ENCODE results near the gene PSD4. TPM values are rescaled to one million over a fixed set of nuclear protein-coding genes. Genes with fewer than 3 reads are reported as not detected.

The PSD4 gene
- total RNA-seq, 1 experiment from 2014 or later, result 46.6 TPM

DNA sequence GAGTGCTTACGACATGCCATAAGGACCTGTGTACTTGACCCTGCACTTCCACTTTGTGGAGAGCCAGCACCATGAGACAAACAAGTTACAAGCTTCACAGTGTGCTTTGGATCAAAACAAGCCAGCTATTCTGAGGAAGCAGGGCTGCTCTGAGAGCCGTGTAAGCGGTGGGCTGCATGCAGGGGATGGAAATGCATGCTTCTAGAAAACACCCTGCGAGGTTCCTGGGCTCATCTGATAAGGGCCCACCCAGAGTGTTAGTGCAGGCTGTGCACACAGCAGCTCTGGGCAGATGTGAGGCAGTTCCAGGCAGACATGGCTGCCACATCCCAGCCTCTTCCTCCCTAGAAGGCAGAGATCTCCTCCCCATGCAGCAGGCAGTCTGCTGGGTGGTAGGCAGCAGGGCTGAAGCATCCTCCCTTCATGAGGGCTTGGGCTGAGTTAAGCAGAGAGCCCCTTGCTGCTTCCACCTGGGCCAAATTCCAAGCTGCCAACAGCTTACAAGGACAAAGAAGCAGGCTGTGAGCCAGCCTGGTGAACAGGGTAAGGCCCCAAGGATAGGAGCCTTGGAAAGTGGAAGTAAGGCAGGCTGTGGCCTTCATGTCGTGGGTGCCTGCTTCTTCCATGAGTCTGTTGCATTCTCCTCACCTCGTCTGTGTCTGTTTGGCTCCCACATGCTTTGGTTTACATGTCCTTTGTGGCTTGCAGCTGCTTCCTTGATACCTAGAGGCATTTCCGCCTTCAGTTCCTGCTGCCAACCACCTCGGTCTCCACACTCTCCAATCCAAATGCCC, 7.7 kb downstream of the PSD4 start:
- no TSS peak for BruUV-seq (replicated peaks)
- Histone ChIP-seq H2AFZ (ENCODE audit: low read length) (no peak overlapping the region), H3K36me3 (ENCODE audit: low read depth, low read length) (no peaks in the 10 kb centered on the region), H3K27ac (ENCODE audit: low read length) (no peak overlapping the region), H3K9me2 (replicated peaks; ENCODE audit: low read length) (no peaks in the 10 kb centered on the region), H3K4me1 (ENCODE audit: insufficient read depth, low read length) (no peaks in the 10 kb centered on the region), H4K20me1 (ENCODE audit: low read length) (no peaks in the 10 kb centered on the region), H3F3A (ENCODE audit: low read length, unreplicated experiment) (no peaks in the 10 kb centered on the region), H3K79me2 (ENCODE audit: low read length) (no peaks in the 10 kb centered on the region), H3K4me2 (ENCODE audit: low read length) (no peak overlapping the region), H3K9me3 (ENCODE audit: low read length) (no peaks in the 10 kb centered on the region), H3K27me3 (ENCODE audit: low read length) (no peaks in the 10 kb centered on the region), H3K9ac (ENCODE audit: low read length) (no peak overlapping the region), H3K4me3 (ENCODE audit: low read length) (no peak overlapping the region)
- no peak for TF ChIP-seq EZH2 (IDR thresholded peaks at IDR 0.05; ENCODE audit: low read length, unreplicated experiment)
- TF ChIP-seq, protein P1, sequence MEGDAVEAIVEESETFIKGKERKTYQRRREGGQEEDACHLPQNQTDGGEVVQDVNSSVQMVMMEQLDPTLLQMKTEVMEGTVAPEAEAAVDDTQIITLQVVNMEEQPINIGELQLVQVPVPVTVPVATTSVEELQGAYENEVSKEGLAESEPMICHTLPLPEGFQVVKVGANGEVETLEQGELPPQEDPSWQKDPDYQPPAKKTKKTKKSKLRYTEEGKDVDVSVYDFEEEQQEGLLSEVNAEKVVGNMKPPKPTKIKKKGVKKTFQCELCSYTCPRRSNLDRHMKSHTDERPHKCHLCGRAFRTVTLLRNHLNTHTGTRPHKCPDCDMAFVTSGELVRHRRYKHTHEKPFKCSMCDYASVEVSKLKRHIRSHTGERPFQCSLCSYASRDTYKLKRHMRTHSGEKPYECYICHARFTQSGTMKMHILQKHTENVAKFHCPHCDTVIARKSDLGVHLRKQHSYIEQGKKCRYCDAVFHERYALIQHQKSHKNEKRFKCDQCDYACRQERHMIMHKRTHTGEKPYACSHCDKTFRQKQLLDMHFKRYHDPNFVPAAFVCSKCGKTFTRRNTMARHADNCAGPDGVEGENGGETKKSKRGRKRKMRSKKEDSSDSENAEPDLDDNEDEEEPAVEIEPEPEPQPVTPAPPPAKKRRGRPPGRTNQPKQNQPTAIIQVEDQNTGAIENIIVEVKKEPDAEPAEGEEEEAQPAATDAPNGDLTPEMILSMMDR (conservative IDR thresholded peaks at IDR 0.05; ENCODE audit: low read depth, low read length), result no peak
- TF ChIP-seq EZH2phosphoT487 (IDR thresholded peaks at IDR 0.05; ENCODE audit: borderline replicate concordance, low read length), result no peak
- ATAC-seq (no peak), DNase-seq (no peak)
- CTCF ChIA-PET, result no interaction called here
- intact Hi-C loops (cut with micrococcal nuclease), result no loop called here
- POLR2A ChIA-PET (ENCODE audit: unreplicated experiment), result interaction anchor here (0.6 kb wide), 1 partner anchor 106 kb away, joined by 3 read pairs; no protein-coding TSS in a partner anchor

DNA sequence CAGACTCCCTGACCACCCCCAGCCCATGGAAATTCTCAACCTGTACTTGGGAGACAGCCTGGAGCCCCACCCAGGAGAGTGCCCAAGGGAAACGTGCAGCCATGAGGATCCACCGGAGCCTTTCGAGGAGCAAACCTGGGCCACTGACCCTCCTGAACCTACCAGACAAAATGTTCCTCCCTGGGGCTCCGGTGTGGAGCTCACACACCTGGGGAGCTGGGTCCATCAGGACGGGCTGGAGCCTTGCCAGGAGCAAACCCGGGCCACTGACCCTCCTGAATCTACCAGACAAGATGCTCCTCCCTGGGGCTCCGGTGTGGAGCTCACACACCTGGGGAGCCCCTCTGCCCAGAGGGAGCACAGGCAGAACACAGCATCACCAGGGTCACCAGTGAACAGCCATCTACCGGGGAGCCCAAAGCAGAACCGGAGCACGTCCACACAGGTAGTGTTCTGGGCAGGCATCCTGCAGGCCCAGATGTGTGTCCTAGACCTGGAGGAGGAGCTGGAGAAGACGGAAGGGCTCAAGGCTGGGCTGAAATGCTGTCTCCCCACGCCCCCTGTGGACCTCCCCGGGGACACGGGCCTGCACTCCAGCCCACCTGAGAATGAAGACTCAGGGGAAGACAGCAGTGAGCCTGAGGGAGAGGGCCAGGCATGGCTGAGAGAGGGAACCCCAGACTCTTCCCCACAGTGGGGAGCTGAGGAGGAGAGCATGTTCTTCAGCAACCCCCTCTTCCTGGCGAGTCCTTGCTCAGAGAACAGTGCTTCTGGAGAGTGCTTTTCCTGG, 8.9 kb downstream of the PSD4 start:
- no peaks in the 10 kb centered on the region for H3K9me2 ChIP-seq (replicated peaks; ENCODE audit: low read length)
- DNase-seq (no peak), ATAC-seq (no peak)
- ChIA-PET CTCF (no interaction called here), POLR2A (ENCODE audit: unreplicated experiment) (no interaction called here)
- no peak overlapping the region for H2AFZ ChIP-seq (ENCODE audit: low read length)
- H3K9ac ChIP-seq (ENCODE audit: low read length), result no peak overlapping the region
- H3K4me3 ChIP-seq (ENCODE audit: low read length), result no peak overlapping the region
- H3K4me1 ChIP-seq (ENCODE audit: insufficient read depth, low read length), result no peaks in the 10 kb centered on the region
- TF ChIP-seq, protein P1 (conservative IDR thresholded peaks at IDR 0.05; ENCODE audit: low read depth, low read length), result no peak
- TF ChIP-seq EZH2 (IDR thresholded peaks at IDR 0.05; ENCODE audit: low read length, unreplicated experiment) (no peak), EZH2phosphoT487 (IDR thresholded peaks at IDR 0.05; ENCODE audit: borderline replicate concordance, low read length) (no peak)
- no peaks in the 10 kb centered on the region for H3K9me3 ChIP-seq (ENCODE audit: low read length)
- H3K27me3 ChIP-seq (ENCODE audit: low read length), result no peaks in the 10 kb centered on the region
- no peak overlapping the region for H3K4me2 ChIP-seq (ENCODE audit: low read length)
- H3K79me2 ChIP-seq (ENCODE audit: low read length), result no peaks in the 10 kb centered on the region
- intact Hi-C loops (cut with micrococcal nuclease), result no loop called here
- no peak overlapping the region for H3K27ac ChIP-seq (ENCODE audit: low read length)
- no peaks in the 10 kb centered on the region for H4K20me1 ChIP-seq (ENCODE audit: low read length)
- TSS peak; percentile 11 for BruUV-seq (replicated peaks)
- no peaks in the 10 kb centered on the region for H3F3A ChIP-seq (ENCODE audit: low read length, unreplicated experiment)
- no peaks in the 10 kb centered on the region for H3K36me3 ChIP-seq (ENCODE audit: low read depth, low read length)

DNA sequence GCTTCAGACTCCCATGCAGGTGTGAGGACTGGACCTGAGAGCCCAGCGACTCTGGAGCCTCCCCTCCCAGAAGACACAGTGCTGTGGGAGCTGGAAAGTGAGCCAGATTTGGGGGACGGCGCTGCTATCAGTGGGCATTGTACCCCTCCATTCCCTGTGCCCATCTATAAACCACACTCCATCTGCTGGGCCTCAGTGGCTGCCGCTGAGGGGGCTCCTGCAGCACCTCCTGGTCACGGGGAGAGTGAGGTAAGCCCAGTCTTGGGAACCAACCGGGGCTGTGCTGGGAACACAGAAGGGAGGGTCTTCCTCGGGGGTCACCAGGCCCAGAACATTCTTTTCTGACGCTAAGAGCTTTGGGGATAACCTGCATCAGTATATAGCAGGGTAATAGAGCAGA, 9.5 kb downstream of the PSD4 start:
- no peaks in the 10 kb centered on the region for H4K20me1 ChIP-seq (ENCODE audit: low read length)
- no peaks in the 10 kb centered on the region for H3K36me3 ChIP-seq (ENCODE audit: low read depth, low read length)
- no peaks in the 10 kb centered on the region for H3F3A ChIP-seq (ENCODE audit: low read length, unreplicated experiment)
- no peak overlapping the region for H3K9ac ChIP-seq (ENCODE audit: low read length)
- no peaks in the 10 kb centered on the region for H3K79me2 ChIP-seq (ENCODE audit: low read length)
- no peaks in the 10 kb centered on the region for H3K9me2 ChIP-seq (replicated peaks; ENCODE audit: low read length)
- no peaks in the 10 kb centered on the region for H3K27me3 ChIP-seq (ENCODE audit: low read length)
- H3K4me2 ChIP-seq (ENCODE audit: low read length), result no peak overlapping the region
- no peak overlapping the region for H3K4me3 ChIP-seq (ENCODE audit: low read length)
- no TSS peak for BruUV-seq (replicated peaks)
- no peak overlapping the region for H2AFZ ChIP-seq (ENCODE audit: low read length)
- POLR2A ChIA-PET (ENCODE audit: unreplicated experiment), result no interaction called here
- TF ChIP-seq EZH2phosphoT487 (IDR thresholded peaks at IDR 0.05; ENCODE audit: borderline replicate concordance, low read length) (no peak), EZH2 (IDR thresholded peaks at IDR 0.05; ENCODE audit: low read length, unreplicated experiment) (no peak)
- TF ChIP-seq, protein P1 (conservative IDR thresholded peaks at IDR 0.05; ENCODE audit: low read depth, low read length), result no peak
- intact Hi-C loops (cut with micrococcal nuclease), result no loop called here
- H3K4me1 ChIP-seq (ENCODE audit: insufficient read depth, low read length), result no peaks in the 10 kb centered on the region
- H3K27ac ChIP-seq (ENCODE audit: low read length), result no peak overlapping the region
- DNase-seq (no peak), ATAC-seq (no peak)
- CTCF ChIA-PET, result no interaction called here
- no peaks in the 10 kb centered on the region for H3K9me3 ChIP-seq (ENCODE audit: low read length)

All from PC-3 (cell line).